NCI-H345 treated with DMSO at 0.1 percent for 48 hours (cell line): ENCODE measurements around the gene SF3A2.

ENCODE experiments used
- DNase-seq: peaks from one replicate; lab custom pipeline; 2025; ENCODE audit not compliant: unreplicated experiment; lab: John Stamatoyannopoulos, UW

Gene SF3A2

GRCh38 chr19:2252055-2252796 lies 15.6 kb downstream of the SF3A2 start:
- no peak for DNase-seq

DNA sequence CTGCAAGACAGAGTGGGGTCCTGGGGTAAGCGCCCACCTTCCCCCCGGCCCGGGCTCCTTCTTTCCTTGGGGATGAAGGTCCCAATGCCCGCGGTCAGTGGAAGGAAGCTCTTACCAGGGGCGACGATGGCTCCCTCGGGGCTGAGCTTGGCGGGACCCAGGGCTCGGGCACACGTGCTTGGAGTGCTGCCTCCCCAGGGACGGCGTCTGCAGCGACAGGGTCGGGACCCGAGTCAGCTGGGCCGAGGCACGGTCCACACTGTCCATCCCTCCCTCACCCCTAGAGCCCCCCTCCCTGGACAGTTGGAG lies 16.1 kb downstream of the SF3A2 start:
- no peak for DNase-seq

- DNase-seq: no peak
Measured at GRCh38 chr19:2253106-2254063, 16.8 kb downstream of the SF3A2 start.

GRCh38 chr19:2254064-2254872 lies 17.6 kb downstream of the SF3A2 start:
- DNase-seq: no peak

GRCh38 chr19:2255112-2255845 lies 18.7 kb downstream of the SF3A2 start:
- no peak for DNase-seq

- no peak for DNase-seq
Measured at GRCh38 chr19:2255982-2256685, 19.5 kb downstream of the SF3A2 start, which contains the start of gene JSRP1. JSRP1 (minus strand) TSS chr19:2256417; CDS start chr19:2255314, 1,103 bp downstream.

DNA sequence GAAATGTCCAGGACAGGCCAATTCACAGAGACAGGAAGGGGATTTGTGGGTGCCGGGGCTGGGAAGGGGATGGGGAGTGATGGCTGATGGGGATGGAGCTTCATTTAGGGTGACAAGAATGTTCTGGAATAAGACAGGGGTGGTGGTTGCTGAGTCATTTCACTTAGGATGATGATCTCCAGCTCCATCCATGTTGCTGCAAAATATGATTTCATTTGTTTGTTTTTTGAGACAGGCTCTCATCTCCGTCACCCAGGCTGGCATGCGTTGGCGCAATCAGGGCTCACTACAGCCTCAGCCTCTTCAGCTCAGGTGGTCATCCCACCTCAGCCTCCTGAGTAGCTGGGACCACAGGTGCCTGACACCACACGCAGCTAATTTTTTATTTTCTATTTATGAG lies 22.7 kb downstream of the SF3A2 start:
- DNase-seq: no peak

DNA sequence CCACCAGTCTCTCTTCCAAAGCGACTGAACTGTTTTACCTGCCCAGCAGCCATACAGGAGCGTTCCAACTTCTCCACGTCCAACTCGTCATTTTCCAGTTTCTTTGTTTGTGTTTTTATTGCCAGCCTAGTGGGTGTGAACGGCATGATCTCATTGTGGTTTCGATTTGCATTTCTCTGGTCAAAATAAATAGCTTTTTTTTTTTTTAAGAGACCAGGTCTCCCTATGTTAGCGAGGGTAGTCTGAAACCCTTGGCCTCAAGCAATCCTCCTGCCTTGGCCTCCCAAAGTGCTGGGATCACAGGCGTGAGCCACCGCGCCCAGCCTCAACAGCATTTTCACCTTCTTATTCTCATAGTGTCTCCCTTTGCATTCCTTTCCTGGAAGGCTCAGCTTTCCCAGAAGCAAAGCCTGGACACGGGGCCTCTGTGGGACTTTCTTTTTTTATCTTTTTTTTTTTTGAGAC lies 23.7 kb downstream of the SF3A2 start:
- no peak for DNase-seq

DNA sequence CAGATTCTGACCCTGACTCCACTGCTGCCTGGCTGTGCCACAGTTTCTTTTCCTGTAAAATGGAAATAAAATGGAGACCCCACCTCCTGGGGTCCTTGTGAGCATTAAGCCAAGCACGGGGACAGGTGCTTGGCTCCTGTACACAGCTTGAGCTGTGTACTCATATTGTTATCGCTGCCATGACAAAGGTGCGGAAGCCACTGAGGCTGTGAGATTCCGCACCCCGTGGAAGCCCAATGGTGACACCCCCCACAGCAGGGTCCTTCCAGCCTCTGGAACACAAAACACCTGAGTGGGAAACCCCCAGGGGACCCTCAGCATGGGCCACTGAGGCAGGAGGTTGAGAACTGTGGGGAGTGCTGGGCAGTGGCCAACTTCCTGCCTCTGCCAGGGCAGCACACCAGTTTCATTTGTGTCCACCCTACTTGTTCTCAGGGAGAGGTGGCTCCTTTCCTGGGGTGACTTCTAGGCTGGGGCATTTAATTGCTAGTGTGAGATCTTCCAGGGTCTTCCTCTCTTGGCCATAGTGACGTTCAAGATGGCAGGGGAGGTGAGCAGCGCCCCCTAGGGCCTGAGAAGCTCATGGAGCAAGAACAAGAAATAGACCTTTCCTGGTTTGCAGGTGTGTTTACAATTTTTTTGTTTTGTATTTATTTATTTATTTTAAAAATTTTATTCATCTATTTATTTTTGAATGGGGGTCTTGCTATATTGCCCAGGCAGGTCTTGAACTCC lies 25.0 kb downstream of the SF3A2 start:
- DNase-seq: no peak

DNA sequence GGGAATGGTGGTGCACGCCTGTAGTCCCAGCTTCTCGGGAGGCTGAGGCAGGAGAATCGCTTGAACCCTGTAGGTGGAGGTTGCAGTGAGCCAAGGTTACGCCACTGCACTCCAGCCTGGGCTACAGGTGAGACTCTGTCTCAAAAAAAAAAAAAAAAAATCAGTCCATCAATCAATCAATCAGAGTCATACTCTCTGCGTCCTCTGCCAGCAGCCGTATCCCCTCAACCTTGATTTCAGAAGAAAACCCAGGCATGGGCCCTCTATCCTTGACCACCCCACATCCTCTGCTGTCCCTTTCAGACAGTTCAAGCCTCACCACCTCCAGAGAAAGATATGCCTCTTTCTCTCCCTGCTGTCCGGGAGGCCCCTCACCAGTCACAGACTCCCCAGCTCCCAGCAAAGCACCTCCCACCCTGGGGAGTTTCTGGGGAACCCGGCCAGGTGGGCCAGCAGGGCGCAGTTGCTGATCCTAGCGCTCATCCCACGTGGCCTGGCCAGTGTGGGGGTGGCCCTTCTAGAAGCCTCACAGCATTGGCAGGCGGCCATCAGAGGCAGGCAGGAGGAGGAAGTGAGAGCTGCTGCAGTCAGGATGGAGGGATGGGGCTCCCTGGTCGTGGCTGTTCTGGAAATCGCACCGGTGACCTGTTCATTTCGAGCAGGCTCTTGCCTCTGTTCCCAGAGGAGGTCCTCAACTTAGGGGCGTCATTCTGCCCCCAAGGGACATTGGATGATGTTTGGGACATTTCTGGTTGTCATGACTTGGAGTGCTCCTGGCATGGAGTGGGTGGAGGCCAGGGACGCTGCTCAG lies 29.8 kb downstream of the SF3A2 start:
- no peak for DNase-seq

GRCh38 chr19:2268480-2268830 lies 31.8 kb downstream of the SF3A2 start:
- DNase-seq: no peak

- no peak for DNase-seq
Measured at GRCh38 chr19:2268861-2269243, 32.2 kb downstream of the SF3A2 start.

DNA sequence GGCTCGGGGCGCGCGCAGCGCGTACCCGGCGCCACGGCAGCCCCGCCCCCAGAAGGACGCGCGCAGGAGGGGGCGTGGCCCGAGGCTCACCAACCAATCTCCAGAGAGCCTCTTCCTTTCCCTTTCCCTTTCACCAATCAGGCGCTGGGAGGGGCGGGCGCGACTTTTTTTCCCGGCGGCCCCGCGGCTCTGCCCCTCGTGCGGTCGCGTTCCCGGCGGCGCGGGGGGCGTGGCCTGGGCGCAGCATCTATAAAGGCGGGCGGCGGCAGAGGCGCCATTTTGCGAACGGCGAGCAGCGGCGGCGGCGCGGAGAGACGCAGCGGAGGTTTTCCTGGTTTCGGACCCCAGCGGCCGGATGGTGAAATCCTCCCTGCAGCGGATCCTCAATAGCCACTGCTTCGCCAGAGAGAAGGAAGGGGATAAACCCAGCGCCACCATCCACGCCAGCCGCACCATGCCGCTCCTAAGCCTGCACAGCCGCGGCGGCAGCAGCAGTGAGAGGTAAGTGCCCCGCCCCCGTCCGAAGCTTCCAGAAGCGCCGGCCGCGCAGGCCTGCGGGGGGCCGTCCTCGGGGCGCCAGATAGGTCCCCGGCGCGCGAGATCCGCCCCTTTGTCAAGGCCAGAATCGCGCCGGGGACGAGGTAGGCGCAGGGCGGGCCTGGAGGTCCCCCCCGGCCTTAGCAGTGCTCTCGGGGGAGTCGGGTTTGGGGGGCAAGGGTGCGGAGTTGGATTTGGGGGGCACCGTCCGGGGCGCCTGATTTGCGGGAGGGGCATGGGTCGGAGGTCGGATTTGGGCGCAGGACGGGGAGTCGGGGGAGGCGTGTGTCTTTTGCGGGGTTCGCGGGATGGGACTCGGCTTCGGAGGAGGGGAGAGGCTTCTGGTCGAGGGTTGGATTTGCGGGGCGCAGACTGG lies 32.9 kb downstream of the SF3A2 start:
- DNase-seq: peak; percentile 92

DNA sequence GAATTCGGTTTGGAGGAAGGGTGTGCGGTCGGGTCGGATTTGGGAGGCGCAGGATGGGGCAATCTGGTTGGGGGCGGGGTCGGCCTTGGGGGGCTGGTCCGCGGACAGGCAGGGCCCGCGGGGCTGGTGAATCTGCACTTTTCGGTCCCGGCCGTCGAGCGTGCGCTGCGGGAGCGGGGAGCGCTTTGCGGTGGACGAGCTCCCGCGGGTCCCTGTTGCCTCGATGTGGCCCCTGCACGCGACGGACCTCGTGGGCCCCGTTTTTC lies 33.5 kb downstream of the SF3A2 start:
- DNase-seq: no peak

- DNase-seq: no peak
Measured at GRCh38 chr19:2270423-2271233, 34.0 kb downstream of the SF3A2 start.

DNA sequence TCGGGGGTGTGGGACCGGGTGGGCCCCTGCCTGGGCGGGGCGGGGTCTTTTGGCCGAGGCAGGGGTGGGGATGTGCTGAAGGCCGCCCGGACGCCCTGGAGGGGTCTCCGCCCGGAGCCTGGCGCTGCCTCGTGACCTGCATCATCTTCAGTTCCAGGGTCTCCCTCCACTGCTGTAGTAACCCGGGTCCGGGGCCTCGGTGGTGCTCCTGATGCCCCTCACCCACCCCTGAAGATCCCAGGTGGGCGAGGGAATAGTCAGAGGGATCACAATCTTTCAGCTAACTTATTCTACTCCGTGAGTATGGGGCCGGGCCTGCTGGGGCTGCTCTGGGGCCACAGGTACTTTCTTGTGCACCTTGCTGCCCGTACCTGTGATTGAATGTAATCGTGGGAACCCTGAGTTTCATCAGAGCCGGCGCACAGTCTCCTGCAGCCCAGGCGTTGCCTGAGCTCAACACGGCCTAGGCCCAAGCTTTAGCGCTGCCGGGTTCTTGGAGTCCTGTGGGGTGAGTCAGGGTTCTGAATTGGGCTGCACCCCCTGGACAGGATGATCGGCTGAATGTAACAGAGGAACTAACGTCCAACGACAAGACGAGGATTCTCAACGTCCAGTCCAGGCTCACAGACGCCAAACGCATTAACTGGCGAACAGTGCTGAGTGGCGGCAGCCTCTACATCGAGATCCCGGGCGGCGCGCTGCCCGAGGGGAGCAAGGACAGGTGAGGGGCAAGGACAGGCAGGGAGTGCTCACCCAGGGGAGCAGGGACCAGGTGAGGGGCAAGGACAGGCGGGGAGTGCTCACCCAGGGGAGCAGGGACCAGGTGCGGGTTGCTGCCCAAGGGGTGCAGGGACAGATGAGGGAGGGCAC lies 34.8 kb downstream of the SF3A2 start:
- no peak for DNase-seq
